LNCaP clone FGC (cell line): Measurements from ENCODE around the gene SOCS4.

Source experiments
- DNase-seq: peaks from one replicate; pipeline ENCODE4 v3.0.0-alpha.2; 2011; ENCODE audit warnings: low read depth
- H3K4me3 ChIP-seq: 2 replicates; pipeline ENCODE4 v1.5.1; 2011; ENCODE audit warnings: mild to moderate bottlenecking, low read depth, low read length, control low read depth
- TF ChIP-seq, protein P1 (sequence below): IDR thresholded peaks from 2 replicates; pipeline ENCODE4 v1.5.1; 2012; ENCODE audit warnings: mild to moderate bottlenecking; ENCODE audit not compliant: control insufficient read depth, insufficient read depth; ENCODE audit errors: extremely low read depth

The SOCS4 gene

GRCh38 chr14:55051165-55051422 is 24.1 kb downstream of the SOCS4 start:
- H3K4me3 ChIP-seq = peak overlapping the region; percentile 88
- TF ChIP-seq, protein P1, sequence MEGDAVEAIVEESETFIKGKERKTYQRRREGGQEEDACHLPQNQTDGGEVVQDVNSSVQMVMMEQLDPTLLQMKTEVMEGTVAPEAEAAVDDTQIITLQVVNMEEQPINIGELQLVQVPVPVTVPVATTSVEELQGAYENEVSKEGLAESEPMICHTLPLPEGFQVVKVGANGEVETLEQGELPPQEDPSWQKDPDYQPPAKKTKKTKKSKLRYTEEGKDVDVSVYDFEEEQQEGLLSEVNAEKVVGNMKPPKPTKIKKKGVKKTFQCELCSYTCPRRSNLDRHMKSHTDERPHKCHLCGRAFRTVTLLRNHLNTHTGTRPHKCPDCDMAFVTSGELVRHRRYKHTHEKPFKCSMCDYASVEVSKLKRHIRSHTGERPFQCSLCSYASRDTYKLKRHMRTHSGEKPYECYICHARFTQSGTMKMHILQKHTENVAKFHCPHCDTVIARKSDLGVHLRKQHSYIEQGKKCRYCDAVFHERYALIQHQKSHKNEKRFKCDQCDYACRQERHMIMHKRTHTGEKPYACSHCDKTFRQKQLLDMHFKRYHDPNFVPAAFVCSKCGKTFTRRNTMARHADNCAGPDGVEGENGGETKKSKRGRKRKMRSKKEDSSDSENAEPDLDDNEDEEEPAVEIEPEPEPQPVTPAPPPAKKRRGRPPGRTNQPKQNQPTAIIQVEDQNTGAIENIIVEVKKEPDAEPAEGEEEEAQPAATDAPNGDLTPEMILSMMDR = no peak
- no peak for DNase-seq

- TF ChIP-seq, protein P1 = peak; percentile 98
- H3K4me3 ChIP-seq = peak within 1 kb of the TSS; percentile 88
- DNase-seq = peak; percentile 75
Measured at GRCh38 chr14:55051423-55052268, 24.6 kb downstream of the SOCS4 start, which contains the start of gene MAPK1IP1L. TSS of gene MAPK1IP1L (plus strand) at chr14:55051647. CDS start at chr14:55061684, 10,037 bp downstream.

DNA sequence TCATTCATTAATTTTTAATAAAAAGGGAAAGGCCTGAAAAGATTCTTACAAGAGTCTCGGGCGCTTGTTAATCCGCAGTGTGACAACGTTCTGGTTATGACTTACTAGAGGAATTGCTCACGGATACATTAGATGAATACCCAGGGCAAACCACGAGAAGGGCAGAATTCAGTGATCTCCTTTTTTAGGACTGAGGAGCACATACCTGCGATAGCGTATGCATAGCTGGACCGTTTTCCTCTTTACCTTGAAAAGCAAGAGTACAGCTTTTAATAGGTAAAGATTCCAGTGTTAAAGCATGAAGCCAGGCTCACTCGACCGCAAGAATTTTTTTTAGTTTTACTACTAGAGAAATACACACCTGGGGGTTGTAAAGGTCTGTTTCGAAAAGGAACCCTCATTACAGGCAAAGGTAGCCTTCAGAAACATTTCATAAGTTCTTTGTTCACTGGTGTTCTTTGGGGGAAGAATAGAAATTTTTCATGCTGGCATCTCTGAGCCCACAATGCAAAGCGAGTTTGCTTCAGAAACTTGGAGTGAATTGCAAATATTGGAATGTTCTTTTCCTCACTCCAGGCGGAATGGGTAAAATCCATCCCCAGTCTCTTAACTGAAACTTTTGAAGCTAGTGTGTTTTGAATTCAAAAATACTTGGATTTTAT is 25.4 kb downstream of the SOCS4 start:
- peak overlapping the region; percentile 88 for H3K4me3 ChIP-seq
- no peak for DNase-seq
- TF ChIP-seq, protein P1 = no peak

- H3K4me3 ChIP-seq = peak overlapping the region; percentile 88
- TF ChIP-seq, protein P1 = no peak
- DNase-seq = peak; percentile 76
Measured at GRCh38 chr14:55053018-55053417, 26.0 kb downstream of the SOCS4 start.

GRCh38 chr14:55053500-55053899 is 26.5 kb downstream of the SOCS4 start:
- H3K4me3 ChIP-seq = peak overlapping the region; percentile 88
- TF ChIP-seq, protein P1 = no peak
- no peak for DNase-seq

- no peak for DNase-seq
- peak overlapping the region; percentile 88 for H3K4me3 ChIP-seq
- TF ChIP-seq, protein P1 = no peak
Measured at GRCh38 chr14:55054098-55054497, 27.1 kb downstream of the SOCS4 start.
